GM18909 (cell line): Measurements from ENCODE around the gene TMEM170B.
A peak's percentile ranks its signal among the peaks of the same experiment; 100 is the strongest.
"Not testable (repeated sequence)": the region's sequence is repeated elsewhere in the genome, so short reads cannot be mapped to it uniquely, and the experiment has no call there.

ENCODE experiments used
- ATAC-seq: cut with Tn5 transposase; IDR thresholded peaks from one replicate; pipeline ENCODE4 v1.9.1; 2021; ENCODE audit warnings: mild to moderate bottlenecking; ENCODE audit not compliant: unreplicated experiment, poor library complexity

TMEM170B gene

DNA sequence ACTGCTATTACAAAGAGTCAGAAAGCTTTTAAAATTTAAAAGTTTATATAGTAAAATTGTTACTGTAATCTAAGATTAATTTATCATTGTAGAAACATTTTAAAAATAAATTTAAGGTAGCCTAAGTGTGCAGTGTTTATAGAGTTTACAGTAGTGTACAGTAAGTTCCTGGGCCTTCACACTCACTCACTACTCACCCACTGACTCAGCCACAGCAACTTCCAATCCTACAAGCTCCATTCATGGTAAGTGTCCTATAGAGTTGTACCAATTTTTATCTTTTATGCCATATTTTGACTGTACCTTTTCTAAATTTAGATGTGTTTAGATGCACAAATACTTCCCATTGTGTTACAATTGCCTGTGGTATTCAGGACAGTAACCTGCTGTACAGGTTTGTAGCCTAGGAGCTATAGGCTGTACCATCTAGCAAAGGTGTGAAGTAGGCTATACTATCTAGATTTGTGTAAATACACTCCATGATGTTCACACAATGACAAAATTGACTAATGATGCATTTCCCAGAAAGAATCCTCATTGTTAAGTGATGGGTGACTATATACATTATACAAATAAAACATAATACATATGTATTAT lies 10.2 kb upstream of the TMEM170B start:
- ATAC-seq, result no peak

DNA sequence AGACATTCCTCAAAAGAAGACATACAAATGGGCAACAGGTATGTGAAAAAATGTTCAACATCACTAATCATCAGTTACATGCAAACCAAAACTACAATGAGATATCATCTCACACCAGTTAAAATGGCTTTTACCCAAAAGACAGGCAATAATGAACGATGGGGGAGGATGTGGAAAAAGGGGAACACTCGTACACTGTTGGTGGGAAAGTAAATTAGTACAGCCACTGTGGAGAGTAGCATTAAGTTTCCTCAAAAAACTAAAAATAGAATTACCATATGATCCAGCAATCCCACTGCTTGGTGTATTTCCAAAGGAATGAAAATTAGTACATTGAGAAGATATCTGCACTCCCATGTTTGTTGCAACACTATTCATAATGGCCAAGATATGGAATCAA lies 8.6 kb upstream of the TMEM170B start:
- no peak for ATAC-seq

DNA sequence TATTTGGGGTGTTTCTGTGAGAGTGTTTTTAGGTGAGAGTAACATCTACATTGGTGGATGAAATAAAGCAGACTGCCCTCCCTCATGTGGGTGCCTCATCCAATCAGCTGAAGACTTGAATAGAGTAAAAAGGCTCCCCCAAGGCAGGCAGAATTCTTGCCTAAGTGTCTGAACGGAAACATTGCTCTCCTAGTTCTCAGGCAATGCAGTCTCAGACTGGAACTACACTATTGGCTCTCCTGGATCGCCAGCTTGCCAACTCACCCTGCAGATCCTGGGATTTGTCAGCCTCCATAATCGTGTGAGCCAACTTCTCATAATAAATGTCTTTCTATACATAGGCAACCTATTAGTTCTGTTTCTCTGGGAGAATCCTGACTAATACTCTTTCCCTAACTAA lies 5.5 kb upstream of the TMEM170B start:
- no peak for ATAC-seq

DNA sequence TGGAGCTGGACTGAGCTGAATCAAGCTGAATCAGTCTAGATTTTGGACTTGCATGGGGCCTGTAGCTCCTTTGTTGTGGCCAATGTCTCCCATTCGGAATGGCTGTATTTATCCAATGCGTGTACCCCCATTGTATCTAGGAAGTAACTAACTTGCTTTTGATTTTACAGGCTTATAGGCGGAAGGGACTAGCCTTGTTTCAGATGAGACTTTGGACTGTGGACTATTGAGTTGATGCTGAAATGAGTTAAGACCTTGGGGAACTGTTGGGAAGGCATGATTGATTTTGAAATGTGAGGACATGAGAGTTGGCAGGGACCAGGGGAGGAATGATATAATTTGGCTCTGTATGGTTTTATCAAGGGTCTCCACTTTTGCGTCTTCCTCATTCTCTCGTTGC lies 3.0 kb upstream of the TMEM170B start:
- no peak for ATAC-seq

DNA sequence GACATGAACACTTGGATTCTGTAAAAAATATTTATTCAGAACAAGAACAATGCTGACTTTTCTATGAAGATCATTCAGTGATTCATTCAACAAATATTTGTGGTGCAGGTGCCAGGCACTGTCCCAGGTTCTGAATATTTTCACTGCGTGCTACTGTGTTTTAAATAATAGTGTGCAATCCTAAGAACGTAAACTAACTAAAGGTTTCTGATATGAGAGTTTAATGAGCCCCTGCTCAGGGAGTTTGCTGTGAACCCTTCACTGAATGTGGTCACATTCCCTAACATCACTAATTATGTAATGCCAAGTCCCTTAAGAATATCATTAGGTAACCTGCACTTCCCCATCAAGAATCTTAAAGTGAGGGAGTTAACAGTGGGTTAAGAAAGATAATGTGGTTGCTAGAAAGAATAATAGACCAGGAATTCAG lies 1.7 kb upstream of the TMEM170B start:
- no peak for ATAC-seq

DNA sequence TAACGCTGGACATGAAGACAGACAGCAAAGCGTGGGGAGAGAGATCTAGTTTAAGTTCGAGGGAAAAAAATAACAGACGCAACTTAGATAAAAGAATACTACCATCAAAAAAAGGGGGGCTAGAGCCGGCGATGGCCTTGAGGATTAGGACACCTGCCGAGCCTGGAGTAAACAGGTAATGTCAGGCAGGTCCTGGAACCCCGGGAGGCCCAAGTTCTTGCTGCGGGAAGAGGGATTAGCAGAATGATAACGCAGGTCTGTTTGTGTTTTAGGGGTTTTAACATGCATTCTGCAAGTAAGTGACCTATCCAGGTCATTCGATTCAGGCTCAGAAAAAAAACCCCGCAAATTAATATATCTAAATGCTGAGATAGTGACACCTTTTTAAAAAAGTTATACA lies 754 bp upstream of the TMEM170B start:
- ATAC-seq, result no peak

DNA sequence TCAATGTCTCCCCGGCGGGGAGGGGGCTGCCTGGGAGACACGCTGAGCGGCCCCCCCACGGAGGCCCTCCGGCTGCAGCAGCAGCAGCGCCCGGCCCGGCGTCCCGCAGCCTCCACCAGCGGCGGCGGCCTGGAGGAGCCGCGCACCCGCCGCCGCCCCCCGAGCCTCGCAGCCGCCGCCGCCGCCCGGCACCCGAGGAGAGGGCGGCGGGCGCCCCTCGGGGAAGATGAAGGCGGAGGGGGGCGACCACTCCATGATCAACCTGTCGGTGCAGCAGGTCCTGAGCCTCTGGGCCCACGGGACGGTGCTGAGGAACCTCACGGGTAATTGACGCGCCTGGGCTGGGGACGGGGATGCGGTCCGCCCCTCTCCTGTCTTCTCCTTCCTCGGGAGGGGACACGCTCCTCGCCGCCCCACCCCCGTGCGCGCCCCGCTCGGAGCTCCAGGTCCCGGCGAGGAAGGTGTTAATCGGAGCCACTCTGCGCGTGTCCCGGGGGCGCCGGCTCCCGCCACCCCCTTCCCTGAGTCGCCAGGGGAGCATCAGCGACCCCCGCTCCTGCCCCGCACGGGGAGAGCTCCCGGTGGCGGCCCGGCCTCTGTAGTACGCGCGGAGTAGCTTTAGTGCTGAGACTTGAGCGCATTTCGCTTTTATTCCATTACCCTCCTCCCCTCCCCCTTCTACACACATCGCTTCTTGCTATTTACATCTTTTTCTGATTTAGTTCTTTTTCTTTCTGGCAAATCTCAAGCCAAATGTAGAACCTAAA lies 686 bp downstream of the TMEM170B start:
- peak; percentile 8 for ATAC-seq

DNA sequence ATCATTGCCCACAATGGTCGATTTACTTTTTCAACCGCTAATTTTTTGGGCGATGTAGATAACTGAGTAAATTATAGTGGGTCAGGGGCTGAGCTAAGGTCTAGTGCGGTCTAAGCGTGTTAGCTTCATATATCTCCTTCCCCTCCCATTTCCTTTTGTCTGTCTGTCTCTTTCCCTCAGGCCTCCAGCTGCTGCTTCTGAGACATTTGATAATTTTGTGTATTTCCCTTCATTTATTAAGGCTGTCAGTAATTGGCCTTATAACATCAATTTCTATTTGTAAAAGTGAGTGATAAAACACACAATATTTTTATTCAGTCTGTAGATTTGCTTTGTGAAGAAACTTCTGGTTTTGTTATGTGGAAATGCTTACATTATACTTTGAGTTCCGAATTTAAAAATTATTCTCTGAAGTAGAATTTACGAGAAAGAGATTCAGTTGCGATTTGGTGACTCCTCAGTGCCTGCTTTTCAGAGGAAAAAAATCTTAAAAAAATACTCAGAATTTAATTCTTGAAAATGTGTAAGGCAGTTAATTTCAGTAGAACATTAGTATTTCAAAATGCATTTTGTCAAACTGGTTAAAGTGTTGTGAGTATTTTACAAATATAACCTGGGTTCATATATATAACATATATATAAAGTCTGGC lies 1.4 kb downstream of the TMEM170B start:
- no peak for ATAC-seq

DNA sequence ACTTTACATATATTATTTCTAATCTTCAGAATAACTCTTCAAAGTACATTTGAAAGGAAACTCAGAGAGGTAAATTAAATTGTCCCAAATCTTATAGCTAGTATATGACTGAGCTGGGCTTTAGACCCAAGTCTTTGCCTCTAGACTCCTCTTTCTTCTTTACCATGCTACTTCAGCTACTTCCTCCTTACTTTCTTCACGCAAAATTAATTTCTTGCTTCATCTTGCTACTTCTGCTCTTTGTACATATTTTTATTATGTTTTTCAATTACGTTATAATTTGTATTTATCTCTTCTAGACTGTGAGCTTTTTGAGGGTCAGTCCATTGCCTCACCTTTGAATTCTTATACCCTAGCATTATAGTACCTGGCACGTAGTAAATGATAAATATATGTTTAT lies 5.3 kb downstream of the TMEM170B start:
- ATAC-seq, result no peak

DNA sequence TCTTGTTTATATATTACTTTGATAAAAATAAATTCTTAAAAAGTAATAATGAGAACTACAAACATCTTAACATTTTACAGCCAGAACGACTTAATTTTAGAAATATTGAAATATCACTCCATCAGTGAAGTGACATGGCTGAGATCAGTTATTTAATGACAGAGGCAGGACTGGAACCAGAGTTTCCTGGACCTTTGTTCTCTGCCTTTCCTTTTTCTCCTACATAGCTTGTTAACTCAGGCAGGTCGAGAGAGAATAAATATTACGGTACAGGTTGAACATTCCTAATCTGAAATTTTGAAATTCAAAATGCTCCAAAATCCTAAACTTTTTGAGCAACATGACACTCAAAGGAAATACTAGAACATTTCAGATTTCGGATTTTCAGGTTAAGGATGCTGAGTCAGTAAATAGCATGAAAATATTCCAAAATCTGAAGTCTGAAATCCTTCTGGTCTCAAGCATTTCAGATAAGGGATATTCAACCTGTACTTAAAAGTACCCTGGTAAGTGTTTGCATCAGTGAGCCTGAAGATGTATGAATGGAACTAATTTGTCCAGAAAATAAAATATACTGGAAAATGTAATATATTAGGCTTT lies 6.5 kb downstream of the TMEM170B start:
- ATAC-seq, result no peak

DNA sequence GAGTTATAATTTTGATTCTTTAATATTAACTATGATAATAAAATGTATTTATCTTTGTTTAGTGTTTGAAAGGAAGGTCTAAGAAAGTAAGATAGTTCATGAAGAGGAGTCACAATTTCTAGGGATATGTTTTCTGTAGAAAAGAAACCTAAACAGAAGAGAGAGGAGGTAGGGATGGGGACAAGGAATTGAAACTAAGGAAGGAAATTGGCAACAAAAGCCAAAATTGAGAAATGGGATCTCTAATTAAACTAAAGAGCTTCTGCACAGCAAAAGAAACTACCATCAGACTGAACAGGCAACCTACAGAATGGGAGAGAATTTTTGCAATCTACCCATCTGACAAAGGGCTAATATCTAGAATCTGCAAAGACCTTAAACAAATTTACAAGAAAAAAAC lies 10.3 kb downstream of the TMEM170B start:
- ATAC-seq, result not testable (repeated sequence)

DNA sequence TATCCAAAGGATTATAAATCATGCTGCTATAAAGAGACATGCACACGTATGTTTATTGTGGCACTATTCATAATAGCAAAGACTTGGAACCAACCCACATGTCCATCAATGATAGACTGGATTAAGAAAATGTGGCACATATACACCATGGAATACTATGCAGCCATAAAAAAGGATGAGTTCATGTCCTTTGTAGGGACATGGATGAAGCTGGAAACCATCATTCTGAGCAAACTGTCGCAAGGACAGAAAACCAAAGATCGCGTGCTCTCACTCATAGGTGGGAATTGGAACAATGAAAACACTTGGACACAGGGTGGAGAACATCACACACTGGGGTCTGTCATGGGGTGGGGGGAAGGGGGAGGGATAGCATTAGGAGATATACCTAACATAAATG lies 11.0 kb downstream of the TMEM170B start:
- not testable (repeated sequence) for ATAC-seq

DNA sequence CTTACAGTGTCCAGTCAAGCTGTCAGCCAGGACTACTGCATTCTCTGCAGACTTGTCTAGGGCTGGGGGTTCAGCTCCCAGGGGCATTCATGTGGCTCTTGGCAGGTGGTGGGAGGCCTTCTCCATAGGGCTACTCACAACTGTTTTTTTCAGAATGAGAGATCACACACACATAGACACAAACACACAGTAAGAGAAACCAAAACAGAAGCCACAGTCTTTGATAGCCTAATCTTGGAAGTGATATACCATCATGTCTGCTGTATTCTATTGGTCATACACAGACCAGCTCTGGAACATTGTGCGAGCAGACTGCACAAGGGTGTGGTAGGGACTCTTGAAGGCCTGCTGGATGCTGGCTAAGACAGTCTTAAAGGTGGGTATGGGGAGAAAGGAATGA lies 13.5 kb downstream of the TMEM170B start:
- ATAC-seq, result no peak

DNA sequence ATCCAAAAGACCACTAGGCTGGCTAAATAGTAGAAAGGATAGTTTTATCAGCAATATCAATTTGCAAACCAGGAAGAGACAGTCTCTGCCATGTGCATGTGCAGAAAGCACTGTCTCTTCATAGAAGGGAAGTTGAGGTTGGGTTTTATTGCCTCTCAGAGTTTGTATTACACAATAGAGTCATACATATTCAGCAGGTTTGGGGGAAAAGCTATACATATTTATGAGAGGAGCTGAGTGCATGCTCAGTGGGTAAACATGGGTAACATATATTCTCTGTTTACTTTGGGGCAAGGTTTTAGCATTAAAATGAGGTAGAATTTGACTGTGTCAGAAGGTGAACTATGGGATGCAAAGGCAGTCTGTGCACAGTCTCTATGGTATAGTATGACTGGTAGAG lies 14.9 kb downstream of the TMEM170B start:
- ATAC-seq, result no peak

DNA sequence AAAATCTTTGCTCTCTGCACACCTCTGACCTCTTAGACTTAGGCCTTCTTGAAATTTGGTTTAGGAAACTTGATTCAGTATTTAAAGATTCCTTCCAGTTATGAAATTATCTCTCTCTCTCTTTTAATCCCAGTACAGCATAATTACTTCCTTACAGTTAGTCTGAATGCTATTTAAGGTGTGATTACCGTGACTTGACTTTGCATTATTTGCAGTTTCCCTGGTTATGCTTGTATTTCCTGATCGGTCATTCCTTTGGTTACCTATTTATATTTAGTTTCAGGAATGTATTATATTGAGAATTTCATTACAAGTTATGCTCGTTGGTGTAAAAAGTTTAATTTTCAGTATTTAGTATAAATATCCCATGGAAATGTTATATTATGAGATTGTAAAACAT lies 16.3 kb downstream of the TMEM170B start:
- ATAC-seq, result no peak

DNA sequence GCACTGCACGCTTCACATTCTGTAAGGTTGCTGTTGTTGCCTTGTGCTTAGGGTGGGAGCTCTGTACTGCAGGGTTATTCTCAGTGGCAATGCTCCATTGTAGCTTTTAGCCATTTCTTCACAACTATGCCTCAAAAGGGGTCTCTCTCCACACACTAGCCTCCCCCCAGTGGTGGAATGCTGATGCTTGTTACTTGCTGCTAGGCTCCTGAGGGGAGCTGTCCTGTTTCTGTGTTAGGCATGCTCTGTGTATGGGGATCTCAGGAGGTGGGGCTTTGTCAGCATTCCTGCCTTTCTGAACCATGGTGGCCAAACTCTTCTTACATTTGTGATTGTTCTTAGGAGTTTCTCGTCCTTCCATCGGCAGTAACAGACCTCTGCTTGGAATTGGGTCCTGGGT lies 18.8 kb downstream of the TMEM170B start:
- no peak for ATAC-seq

DNA sequence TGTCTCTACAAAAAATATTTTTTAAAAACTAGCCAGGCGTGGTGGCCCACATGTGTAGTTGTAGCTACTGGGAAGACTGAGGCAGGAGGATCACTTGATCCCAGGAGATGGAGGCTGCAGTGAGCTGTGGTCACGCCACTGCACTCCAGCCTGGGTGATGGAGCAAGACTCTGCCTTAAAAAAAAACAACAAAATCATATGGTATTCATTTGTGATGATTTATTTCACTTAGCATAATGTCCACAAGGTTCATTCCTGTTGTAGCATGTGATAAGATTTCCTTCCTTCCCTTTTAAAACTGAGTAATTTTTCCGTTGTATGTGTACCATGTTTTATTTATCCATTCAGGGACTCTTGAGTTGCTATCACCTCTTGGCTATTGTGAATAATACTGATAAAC lies 26.2 kb downstream of the TMEM170B start:
- ATAC-seq, result no peak

DNA sequence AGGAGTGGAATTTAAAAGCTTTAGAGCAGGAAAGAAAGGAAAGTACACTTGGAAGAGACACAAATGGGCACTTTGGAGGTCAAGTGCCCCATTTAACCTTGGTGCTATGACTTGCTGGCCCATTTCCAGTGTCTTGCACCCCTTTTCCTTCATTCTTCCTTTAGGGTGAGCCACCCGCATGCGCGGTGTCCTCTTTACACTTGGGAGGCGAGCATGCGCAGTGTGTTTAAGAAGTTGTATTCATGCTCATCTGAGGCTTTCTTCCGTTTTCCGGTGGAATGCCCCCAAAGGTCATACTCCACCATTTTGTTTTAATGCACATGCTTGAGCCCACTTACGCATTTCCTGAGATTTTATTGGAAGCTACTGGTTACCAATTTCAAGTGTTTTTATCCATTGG lies 29.1 kb downstream of the TMEM170B start:
- no peak for ATAC-seq

DNA sequence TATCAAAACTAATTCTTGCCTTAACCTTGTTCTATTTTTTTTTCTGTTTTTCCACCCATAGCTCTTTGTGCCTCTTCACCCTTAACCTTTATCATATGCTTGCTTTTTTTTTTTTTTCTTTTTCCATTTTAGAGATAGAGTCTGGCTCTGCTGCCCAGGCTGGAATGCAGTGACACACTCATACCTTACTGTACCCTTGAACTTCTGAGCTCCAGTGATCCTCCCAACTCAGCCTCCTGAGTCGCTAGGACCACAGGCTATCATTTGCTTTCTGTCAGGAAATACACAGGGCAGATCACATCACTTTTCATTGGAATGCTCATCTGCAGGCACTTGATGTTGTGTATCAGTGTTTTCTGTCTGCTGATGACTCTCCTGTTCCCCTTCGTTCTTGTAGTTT lies 33.5 kb downstream of the TMEM170B start:
- no peak for ATAC-seq

DNA sequence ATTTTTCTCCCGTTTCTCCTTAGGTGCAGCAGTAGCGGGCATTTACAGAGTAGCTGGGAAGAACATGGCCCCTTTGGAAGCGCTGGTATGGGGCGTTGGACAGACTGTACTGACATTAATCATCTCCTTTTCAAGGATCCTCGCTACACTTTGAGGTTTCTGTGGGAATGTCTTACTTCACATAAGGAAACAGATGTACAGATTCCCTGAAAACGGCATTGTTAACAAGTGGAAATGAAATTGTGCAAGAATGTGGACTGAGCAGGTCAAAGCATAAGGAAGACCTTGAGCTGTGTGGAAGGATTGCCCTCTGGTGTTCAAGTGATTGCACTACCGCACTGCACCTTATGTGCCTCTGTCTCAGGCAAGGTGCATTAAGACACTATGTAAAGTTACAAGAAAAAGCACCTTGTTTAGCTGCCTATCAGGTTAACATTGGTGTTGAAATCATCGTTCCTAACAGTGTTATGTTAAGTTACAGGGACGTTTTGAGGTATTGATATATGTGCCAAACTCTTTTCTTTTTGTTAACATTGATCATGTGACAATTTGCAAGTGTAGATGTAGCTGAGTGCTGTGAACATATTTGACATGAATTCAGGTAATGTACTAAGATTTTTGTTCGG lies 38.0 kb downstream of the TMEM170B start:
- peak; percentile 97 for ATAC-seq
